ENCODE results near the gene RARG. TPM values are rescaled to one million over a fixed set of nuclear protein-coding genes. Genes with fewer than 3 reads are reported as not detected.

The RARG gene
- total RNA-seq, 1 donor from 2014 or later: 6.1 TPM

DNA sequence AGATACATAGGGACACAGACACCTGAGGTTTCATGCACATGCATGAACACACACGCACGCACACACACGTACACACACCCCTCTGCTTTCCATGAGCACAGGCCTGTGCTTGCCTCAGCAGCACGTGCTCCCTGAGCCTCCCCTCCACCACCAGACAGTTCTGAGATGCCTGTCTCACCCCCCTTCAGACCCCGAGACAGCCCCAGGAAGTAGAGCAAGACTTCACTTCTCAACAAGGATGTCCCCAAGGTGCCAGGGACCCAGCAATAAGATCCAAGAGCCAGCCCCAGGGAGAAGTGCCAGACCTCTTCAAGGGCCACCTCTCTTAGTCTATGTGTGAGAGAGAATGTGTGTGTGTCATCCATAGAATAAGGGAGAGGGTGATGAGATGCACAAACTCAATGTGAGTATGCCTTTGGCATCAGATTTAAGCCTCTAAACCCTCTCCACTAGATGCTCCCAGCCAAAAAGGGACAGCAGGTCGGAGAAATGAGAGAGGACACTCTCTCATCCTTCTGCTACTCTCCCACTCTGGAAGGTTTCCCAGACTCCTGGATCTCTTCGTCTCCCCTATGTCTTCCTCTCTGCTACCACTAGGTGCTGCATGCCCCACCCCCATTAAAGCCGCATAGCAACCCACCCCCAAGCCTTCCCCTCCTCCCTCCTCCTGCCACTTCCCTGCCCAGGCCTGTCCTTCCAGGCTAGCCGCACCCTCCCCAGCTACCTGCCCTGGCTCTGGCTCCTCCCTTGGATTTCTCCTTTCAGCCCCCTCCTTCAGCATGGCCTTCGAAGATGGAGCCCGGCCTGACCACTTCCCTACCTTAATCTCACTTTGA is 7.7 kb downstream of the RARG start:
- Histone ChIP-seq H3K4me3 (ENCODE audit: low read depth, low read length) (no peak overlapping the region), H3K27me3 (ENCODE audit: control insufficient read depth, insufficient read depth, low read length) (no peaks in the 10 kb centered on the region), H3K36me3 (ENCODE audit: control insufficient read depth, insufficient read depth, low read length) (no peaks in the 10 kb centered on the region)
- TF ChIP-seq, protein P1, sequence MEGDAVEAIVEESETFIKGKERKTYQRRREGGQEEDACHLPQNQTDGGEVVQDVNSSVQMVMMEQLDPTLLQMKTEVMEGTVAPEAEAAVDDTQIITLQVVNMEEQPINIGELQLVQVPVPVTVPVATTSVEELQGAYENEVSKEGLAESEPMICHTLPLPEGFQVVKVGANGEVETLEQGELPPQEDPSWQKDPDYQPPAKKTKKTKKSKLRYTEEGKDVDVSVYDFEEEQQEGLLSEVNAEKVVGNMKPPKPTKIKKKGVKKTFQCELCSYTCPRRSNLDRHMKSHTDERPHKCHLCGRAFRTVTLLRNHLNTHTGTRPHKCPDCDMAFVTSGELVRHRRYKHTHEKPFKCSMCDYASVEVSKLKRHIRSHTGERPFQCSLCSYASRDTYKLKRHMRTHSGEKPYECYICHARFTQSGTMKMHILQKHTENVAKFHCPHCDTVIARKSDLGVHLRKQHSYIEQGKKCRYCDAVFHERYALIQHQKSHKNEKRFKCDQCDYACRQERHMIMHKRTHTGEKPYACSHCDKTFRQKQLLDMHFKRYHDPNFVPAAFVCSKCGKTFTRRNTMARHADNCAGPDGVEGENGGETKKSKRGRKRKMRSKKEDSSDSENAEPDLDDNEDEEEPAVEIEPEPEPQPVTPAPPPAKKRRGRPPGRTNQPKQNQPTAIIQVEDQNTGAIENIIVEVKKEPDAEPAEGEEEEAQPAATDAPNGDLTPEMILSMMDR (IDR thresholded peaks at IDR 0.05; ENCODE audit: insufficient read depth, low read length, poor library complexity, severe bottlenecking): peak; percentile 32
- DNase-seq (ENCODE audit: low read depth): no peak

DNA sequence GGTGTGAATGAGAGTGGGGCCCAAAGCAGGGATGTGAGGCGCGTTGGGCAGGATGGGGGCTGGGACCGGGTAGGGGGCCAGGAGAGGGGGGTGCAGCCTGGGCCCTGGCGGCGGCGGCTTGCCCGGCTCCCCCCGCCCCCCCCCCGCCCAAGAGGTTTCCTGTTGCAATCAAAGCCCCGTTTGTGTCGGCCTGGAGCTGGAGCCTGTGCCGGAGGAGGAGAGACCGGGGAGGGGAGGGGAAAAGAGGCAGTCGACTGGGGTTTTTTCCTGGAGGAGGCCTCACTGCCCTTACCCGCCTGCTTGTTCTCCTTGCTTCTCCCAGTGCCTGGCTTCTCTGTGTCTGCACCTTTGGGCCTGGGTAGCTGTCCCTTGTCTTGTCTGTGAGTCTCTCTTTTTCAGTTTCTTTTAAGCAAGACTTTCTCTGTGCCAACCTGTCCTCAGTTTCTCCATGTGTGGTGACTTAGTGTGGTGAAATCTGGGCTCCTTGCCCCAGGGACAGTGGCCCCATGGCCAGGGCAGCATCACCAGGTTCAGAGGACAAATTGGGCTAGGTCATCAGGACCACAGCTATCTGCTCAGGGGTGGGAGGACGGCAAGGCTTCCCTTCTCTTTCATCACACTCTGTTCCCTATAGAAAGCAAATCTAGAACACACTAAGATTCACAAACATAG is 8.5 kb downstream of the RARG start:
- TF ChIP-seq, protein P1 (IDR thresholded peaks at IDR 0.05; ENCODE audit: insufficient read depth, low read length, poor library complexity, severe bottlenecking): no peak

DNA sequence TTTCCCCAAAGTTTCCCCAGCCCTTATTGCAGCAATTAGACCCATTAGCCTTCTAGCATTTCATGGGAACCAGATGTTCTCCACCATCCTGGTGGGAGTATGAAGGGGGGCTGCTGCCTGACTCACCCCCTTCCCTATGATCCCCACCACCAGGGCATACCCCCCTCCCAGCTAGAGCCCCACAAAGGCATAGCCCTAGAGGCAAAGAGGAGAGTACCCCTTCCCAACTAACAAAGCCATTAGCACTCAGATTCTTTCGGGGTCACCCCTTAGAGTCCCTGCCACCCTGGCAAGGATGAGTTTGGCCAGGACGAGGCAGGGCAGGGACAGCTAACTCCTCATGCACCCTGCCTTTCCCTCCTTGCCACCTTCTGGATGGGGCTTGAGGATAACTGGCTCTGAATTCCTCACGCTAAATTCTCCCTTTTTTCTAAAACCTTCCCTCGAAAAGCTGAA is 9.2 kb downstream of the RARG start:
- TF ChIP-seq, protein P1 (IDR thresholded peaks at IDR 0.05; ENCODE audit: insufficient read depth, low read length, poor library complexity, severe bottlenecking): no peak
- H3K27me3 ChIP-seq (ENCODE audit: control insufficient read depth, insufficient read depth, low read length): no peaks in the 10 kb centered on the region
- DNase-seq (ENCODE audit: low read depth): no peak
- no peaks in the 10 kb centered on the region for H3K36me3 ChIP-seq (ENCODE audit: control insufficient read depth, insufficient read depth, low read length)
- H3K4me3 ChIP-seq (ENCODE audit: low read depth, low read length): no peak overlapping the region

More for the DNA sequence above, 8.5 kb downstream of the RARG start:
- Histone ChIP-seq H3K27me3 (ENCODE audit: control insufficient read depth, insufficient read depth, low read length) (no peaks in the 10 kb centered on the region), H3K4me3 (ENCODE audit: low read depth, low read length) (no peak overlapping the region), H3K36me3 (ENCODE audit: control insufficient read depth, insufficient read depth, low read length) (no peaks in the 10 kb centered on the region)
- no peak for DNase-seq (ENCODE audit: low read depth)

DNA sequence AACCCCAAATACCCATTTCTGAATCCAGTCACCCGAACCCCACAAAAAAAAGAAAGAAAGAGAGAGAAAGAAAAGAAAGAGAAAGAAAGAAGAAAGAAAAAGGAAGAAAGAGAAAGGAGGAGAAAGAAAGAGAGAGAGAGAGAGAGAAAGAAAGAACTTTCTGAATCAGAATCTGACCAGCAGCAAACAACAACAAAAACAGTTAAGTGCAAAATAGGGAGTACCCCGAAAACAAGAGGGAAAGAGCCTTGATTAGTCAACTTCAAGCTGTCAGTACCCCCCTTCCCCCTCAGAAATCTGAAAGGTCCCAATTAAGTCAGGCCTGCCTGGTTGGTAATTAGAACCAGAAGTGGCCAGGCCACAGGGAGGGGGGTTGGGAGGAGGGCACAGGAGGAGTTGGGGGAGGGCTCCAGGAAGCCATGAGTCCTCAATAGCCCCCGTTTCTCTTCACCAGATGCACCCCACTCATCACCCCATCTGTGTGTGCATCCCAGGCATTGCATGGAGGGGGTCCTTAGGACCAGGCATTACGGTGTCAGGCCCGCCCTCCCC is 9.8 kb downstream of the RARG start:
- Histone ChIP-seq H3K36me3 (ENCODE audit: control insufficient read depth, insufficient read depth, low read length) (no peaks in the 10 kb centered on the region), H3K4me3 (ENCODE audit: low read depth, low read length) (peak overlapping the region; percentile 23), H3K27me3 (ENCODE audit: control insufficient read depth, insufficient read depth, low read length) (no peaks in the 10 kb centered on the region)
- no peak for DNase-seq (ENCODE audit: low read depth)
- TF ChIP-seq, protein P1 (IDR thresholded peaks at IDR 0.05; ENCODE audit: insufficient read depth, low read length, poor library complexity, severe bottlenecking): no peak

DNA sequence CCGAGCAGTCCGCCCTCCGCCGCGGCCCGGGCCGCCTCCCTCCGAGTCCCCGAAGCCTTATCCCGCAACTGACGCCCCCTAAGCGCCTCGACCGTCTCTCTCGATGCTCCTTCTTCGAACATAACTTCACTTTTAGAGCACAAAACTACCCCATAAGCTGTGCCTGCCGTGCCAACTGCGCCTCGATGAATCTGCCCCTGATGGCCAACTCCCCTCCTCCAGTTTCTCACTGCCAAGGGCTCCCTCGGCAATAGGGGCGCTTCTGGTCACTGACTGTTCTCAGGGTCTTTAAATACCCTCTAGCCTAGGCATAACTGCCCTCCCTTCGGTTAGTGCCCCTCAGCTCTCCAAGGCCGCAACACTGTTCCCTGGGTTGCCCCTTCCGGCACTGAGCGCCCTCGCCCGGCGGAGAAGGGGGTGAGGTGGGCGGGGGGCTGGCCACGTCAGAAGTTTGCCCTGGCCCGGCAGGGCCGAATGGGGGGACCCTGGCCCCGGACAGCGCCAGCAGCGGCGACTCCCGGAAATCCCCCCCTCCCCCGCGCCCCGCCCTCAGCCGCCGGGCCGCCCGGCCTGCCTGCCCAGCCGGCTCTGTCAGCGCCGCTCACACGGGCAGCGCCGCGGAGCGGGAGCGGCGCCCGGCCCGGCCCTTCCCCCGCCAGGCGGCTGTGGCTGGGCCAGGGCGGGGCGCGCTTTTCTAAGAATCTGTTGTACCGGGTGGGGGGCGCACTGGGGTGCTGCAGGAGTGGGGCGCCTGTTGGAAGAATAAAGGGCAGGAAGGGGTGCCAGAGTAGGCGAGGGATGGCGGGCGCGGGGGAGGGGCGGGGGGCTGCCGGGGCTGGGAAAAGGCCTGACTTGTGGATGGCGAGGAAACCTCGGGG is 10.6 kb downstream of the RARG start:
- no peaks in the 10 kb centered on the region for H3K27me3 ChIP-seq (ENCODE audit: control insufficient read depth, insufficient read depth, low read length)
- TF ChIP-seq, protein P1 (IDR thresholded peaks at IDR 0.05; ENCODE audit: insufficient read depth, low read length, poor library complexity, severe bottlenecking): peak; percentile 24
- no peak for DNase-seq (ENCODE audit: low read depth)
- H3K4me3 ChIP-seq (ENCODE audit: low read depth, low read length): peak overlapping the region; percentile 32
- no peaks in the 10 kb centered on the region for H3K36me3 ChIP-seq (ENCODE audit: control insufficient read depth, insufficient read depth, low read length)

Data from kidney epithelial cell (primary cell).